ENCODE measurements around the gene MIEF1. TPM values are rescaled to one million over a fixed set of nuclear protein-coding genes. Genes with fewer than 3 reads are reported as not detected.

MIEF1 gene
- total RNA-seq, 1 experiment from 2014 or later: 29.9 TPM

GRCh38 chr22:39511226-39511625 lies 9.1 kb downstream of the MIEF1 start:
- BruUV-seq (replicated peaks): no TSS peak
- intact Hi-C loops (cut with micrococcal nuclease; ENCODE audit: unreplicated experiment) (no loop called here), in situ Hi-C loops (cut with HindIII; ENCODE audit: low pct_unique_long_range_greater_than_20kb, low sequenced_read_pairs) (no loop called here)
- TF ChIP-seq TCF7L2 (IDR thresholded peaks at IDR 0.05; ENCODE audit: low read depth, low read length) (no peak), CTCF (IDR thresholded peaks at IDR 0.05) (no peak), POLR2AphosphoS5 (IDR thresholded peaks at IDR 0.05; ENCODE audit: low read depth, low read length) (no peak), SIN3A (IDR thresholded peaks at IDR 0.05; ENCODE audit: borderline replicate concordance, insufficient read depth, low read depth, low read length) (no peak), REST (IDR thresholded peaks at IDR 0.05; ENCODE audit: insufficient read depth in 1 of 2, low read depth in 2 of 2, low read length in 1 of 2) (no peak)
- POLR2A ChIA-PET: no interaction called here
- Histone ChIP-seq H3K27me3 (ENCODE audit: control insufficient read depth, insufficient read depth, low read length) (no peaks in the 10 kb centered on the region), H3K4me1 (ENCODE audit: control insufficient read depth, insufficient read depth, low read length) (no peaks in the 10 kb centered on the region), H3K36me3 (ENCODE audit: control insufficient read depth, insufficient read depth, low read length) (peaks cover 8% of the 10 kb centered on the region), H3K9me3 (ENCODE audit: control insufficient read depth, insufficient read depth, low read depth, low read length) (no peaks in the 10 kb centered on the region), H3K27ac (ENCODE audit: low read length) (no peak overlapping the region), H3K4me3 (ENCODE audit: low read depth in 2 of 2, low read length in 2 of 2) (no peak overlapping the region)
- no peak for ATAC-seq
- CTCF ChIA-PET: no interaction called here
- DNase-seq (ENCODE audit: low read depth, low spot score): no peak

- TF ChIP-seq REST (IDR thresholded peaks at IDR 0.05; ENCODE audit: insufficient read depth in 1 of 2, low read depth in 2 of 2, low read length in 1 of 2) (no peak), CTCF (IDR thresholded peaks at IDR 0.05) (no peak), POLR2AphosphoS5 (IDR thresholded peaks at IDR 0.05; ENCODE audit: low read depth, low read length) (no peak), TCF7L2 (IDR thresholded peaks at IDR 0.05; ENCODE audit: low read depth, low read length) (no peak), SIN3A (IDR thresholded peaks at IDR 0.05; ENCODE audit: borderline replicate concordance, insufficient read depth, low read depth, low read length) (no peak)
- no TSS peak for BruUV-seq (replicated peaks)
- ChIA-PET CTCF (no interaction called here), POLR2A (interaction anchor here (0.7 kb wide), 1 partner anchor 8 kb away, joined by 3 read pairs; a partner anchor contains a TSS)
- Histone ChIP-seq H3K4me3 (ENCODE audit: low read depth in 2 of 2, low read length in 2 of 2) (no peak overlapping the region), H3K36me3 (ENCODE audit: control insufficient read depth, insufficient read depth, low read length) (peaks cover 6% of the 10 kb centered on the region), H3K27me3 (ENCODE audit: control insufficient read depth, insufficient read depth, low read length) (no peaks in the 10 kb centered on the region), H3K4me1 (ENCODE audit: control insufficient read depth, insufficient read depth, low read length) (no peaks in the 10 kb centered on the region), H3K9me3 (ENCODE audit: control insufficient read depth, insufficient read depth, low read depth, low read length) (no peaks in the 10 kb centered on the region), H3K27ac (ENCODE audit: low read length) (no peak overlapping the region)
- in situ Hi-C loops (cut with HindIII; ENCODE audit: low pct_unique_long_range_greater_than_20kb, low sequenced_read_pairs) (no loop called here), intact Hi-C loops (cut with micrococcal nuclease; ENCODE audit: unreplicated experiment) (no loop called here)
- ATAC-seq: no peak
- DNase-seq (ENCODE audit: low read depth, low spot score): no peak
Measured at GRCh38 chr22:39512026-39512425, 9.9 kb downstream of the MIEF1 start.

Measured in Panc1 (cell line).